ENCODE results near the gene ARHGAP15.

DNA sequence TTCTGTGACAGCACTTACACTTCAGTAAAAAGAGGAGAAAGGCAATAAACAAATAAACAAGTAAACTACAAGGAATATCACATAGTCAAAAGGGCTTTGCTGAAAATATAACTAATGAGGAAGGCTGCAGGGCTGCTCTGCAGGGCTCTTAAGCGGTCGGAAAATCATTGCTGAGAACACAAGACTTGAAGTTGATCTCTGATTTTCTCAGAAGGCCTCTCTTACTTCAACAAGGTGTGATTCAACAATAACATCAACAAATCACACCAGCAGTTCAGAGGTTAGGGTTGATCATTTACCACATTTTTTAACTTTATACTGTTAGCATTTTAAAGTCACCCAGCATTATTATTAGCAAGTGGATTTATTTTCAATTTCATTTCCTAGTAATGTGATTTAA lies 215.6 kb downstream of the ARHGAP15 start:
- TF ChIP-seq, protein P1, sequence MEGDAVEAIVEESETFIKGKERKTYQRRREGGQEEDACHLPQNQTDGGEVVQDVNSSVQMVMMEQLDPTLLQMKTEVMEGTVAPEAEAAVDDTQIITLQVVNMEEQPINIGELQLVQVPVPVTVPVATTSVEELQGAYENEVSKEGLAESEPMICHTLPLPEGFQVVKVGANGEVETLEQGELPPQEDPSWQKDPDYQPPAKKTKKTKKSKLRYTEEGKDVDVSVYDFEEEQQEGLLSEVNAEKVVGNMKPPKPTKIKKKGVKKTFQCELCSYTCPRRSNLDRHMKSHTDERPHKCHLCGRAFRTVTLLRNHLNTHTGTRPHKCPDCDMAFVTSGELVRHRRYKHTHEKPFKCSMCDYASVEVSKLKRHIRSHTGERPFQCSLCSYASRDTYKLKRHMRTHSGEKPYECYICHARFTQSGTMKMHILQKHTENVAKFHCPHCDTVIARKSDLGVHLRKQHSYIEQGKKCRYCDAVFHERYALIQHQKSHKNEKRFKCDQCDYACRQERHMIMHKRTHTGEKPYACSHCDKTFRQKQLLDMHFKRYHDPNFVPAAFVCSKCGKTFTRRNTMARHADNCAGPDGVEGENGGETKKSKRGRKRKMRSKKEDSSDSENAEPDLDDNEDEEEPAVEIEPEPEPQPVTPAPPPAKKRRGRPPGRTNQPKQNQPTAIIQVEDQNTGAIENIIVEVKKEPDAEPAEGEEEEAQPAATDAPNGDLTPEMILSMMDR (IDR thresholded peaks at IDR 0.05), result no peak
- no peak for TF ChIP-seq POLR2A (IDR thresholded peaks at IDR 0.05)

Data from adrenal gland (tissue), 5 donors.